Right lobe of liver (tissue), 4 donors: ENCODE results near the gene CAMTA1.

Experiments used
- CTCF ChIP-seq, 4 donors: fragments of 200-600 bp in 3 of 4; fragments of 450-650 bp in 1 of 4; IDR thresholded peaks; one replicate each; pipeline versions ENCODE4 v1.5.1 to v1.8.0; 2016 to 2022; ENCODE audit warnings: antibody characterized with exemption in 4 of 4, mild to moderate bottlenecking in 2 of 4
- POLR2A ChIP-seq: fragments of 450-650 bp; IDR thresholded peaks from one replicate; pipeline ENCODE4 v1.6.1; 2017; ENCODE audit warnings: antibody characterized with exemption, mild to moderate bottlenecking
- donor health status: DM: no; HTN: no; CAD: no.
- donor health status: DM: no; HTN: no; CAD: no.
- donor health status: DM: no; HTN: yes; CAD: no.

DNA sequence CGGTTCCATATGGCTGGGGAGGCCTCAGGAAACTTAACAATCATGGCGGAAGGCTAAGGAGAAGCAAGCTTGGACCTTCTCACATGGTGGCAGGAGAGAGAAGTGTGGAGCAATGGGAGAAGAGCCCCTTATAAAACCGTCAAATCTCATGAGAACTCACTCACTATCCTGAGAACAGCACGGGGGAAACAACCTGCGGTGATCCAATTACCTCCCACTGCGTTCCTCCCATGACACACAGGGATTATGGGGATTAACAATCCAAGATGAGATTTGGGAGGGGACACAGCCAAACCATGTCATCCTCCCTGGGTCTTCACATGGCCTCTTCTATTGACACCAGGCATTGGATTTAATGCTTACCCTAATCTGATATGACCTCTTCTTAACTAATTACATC lies 530.7 kb downstream of the CAMTA1 start:
- TF ChIP-seq CTCF (IDR thresholded peaks at IDR 0.05) (no peak), POLR2A (no peak)
